HepG2 (cell line): Measurements from ENCODE around the gene NBPF4. TPM values are rescaled to one million over a fixed set of nuclear protein-coding genes. Genes with fewer than 3 reads are reported as not detected.

ENCODE experiments used
- ATAC-seq: fragments of 200-7000 bp; cut with Tn5 transposase; 3 replicates; pipeline ENCODE4 v1.9.1; 2020; ENCODE audit warnings: mild to moderate bottlenecking, moderate library complexity
- BruUV-seq: library from RNA; stranded (reverse); fragments of 400-500 nt; replicated peaks from 2 replicates; lab custom pipeline; 2021; lab: Mats Ljungman, UMichigan
- CTCF ChIA-PET: fragments of 300-600 bp; formaldehyde crosslinking; extraction: SDS; loops from one replicate; lab custom pipeline; 2021; ENCODE audit warnings: low total read pairs, inconsistent platforms, low intra/inter-chr PET ratio; lab: Yijun Ruan, JAX
- POLR2A ChIA-PET: fragments of 350-600 bp; sonication (Branson Sonifier 250); formaldehyde crosslinking; loops from one replicate; lab custom pipeline; 2020; ENCODE audit warnings: antibody characterized with exemption, inconsistent platforms; lab: Yijun Ruan, JAX
- DNase-seq: peaks from one replicate; pipeline ENCODE4 v3.0.0-alpha.2; 2015; ENCODE audit warnings: low spot score
- FAIRE-seq: peaks from 3 replicates; lab custom pipeline; 2011; peaks lifted over from hg19 to GRCh38; lab: Jason Lieb, UNC
- H2AFZ ChIP-seq: one replicate; pipeline ENCODE4 v1.6.1; 2011; ENCODE audit warnings: low read length, inconsistent platforms
- H3K27ac ChIP-seq: fragments of 300-600 bp; 3 replicates; pipeline ENCODE4 v1.8.0; 2011; ENCODE audit warnings: mixed run types, mild to moderate bottlenecking, mixed read lengths, low read length, inconsistent platforms; ENCODE audit not compliant: insufficient read depth; ENCODE audit errors: extremely low read length
- H3K27me3 ChIP-seq, 2 experiments: fragments of 200-600 bp in 1 of 2; 2 replicates in 1 of 2; 3 replicates in 1 of 2; pipeline versions ENCODE4 v1.6.0 to v1.8.0; 2011; ENCODE audit warnings: low read length in 2 of 2, mild to moderate bottlenecking in 2 of 2, moderate library complexity in 2 of 2, inconsistent platforms in 1 of 2; ENCODE audit not compliant: insufficient read depth in 2 of 2, control insufficient read depth in 1 of 2
- H3K36me3 ChIP-seq, 2 experiments: fragments of 200-600 bp in 1 of 2; replicated peaks in 1 of 2; 2 replicates in 1 of 2; 3 replicates in 1 of 2; pipeline versions ENCODE4 v1.5.1 to v1.8.0; 2011; ENCODE audit warnings: low read length in 2 of 2, inconsistent platforms in 1 of 2; ENCODE audit not compliant: insufficient read depth in 2 of 2, control insufficient read depth in 1 of 2
- H3K4me1 ChIP-seq: 2 replicates; pipeline ENCODE4 v1.5.1; 2012; ENCODE audit warnings: low read length, inconsistent platforms; ENCODE audit not compliant: insufficient read depth
- H3K4me2 ChIP-seq: 2 replicates; pipeline ENCODE4 v1.6.0; 2011; ENCODE audit warnings: low read depth, low read length, inconsistent platforms
- H3K4me3 ChIP-seq, 3 experiments: fragments of 200-600 bp in 1 of 3; sonication (generic), shearing (Covaris generic) in 1 of 3; replicated peaks in 1 of 3; 2 replicates each; pipeline ENCODE4 v1.5.1; 2011 to 2016; ENCODE audit warnings: low read length in 3 of 3, inconsistent platforms in 2 of 3, low read depth in 2 of 3, mild to moderate bottlenecking in 2 of 3, control low read depth in 1 of 3, mixed read lengths in 1 of 3; ENCODE audit not compliant: insufficient read depth in 1 of 3
- H3K79me2 ChIP-seq: one replicate; pipeline ENCODE4 v1.6.1; 2011; ENCODE audit warnings: low read length, inconsistent platforms; ENCODE audit not compliant: insufficient read depth
- H3K9ac ChIP-seq: 2 replicates; pipeline ENCODE4 v1.6.0; 2011; ENCODE audit warnings: mild to moderate bottlenecking, low read depth, low read length, inconsistent platforms; ENCODE audit not compliant: insufficient read depth
- H3K9me3 ChIP-seq: 2 replicates; pipeline ENCODE4 v1.5.1; 2012; ENCODE audit warnings: mild to moderate bottlenecking, low read length
- H4K20me1 ChIP-seq: 2 replicates; pipeline ENCODE4 v1.6.0; 2011; ENCODE audit warnings: inconsistent platforms, mild to moderate bottlenecking, low read length, moderate library complexity; ENCODE audit not compliant: insufficient read depth
- AFF4 ChIP-seq: sonication (generic); formaldehyde crosslinking; IDR thresholded peaks from 2 replicates; pipeline ENCODE4 v1.4.0; 2020; ENCODE audit warnings: missing genetic modification reagents
- ATF7-NPFF ChIP-seq: sonication (generic); formaldehyde crosslinking; IDR thresholded peaks from 2 replicates; pipeline ENCODE4 v1.8.1; 2023; ENCODE audit warnings: mild to moderate bottlenecking, low read depth, missing genetic modification reagents, moderate library complexity
- ATRX ChIP-seq: sonication (generic); formaldehyde crosslinking; IDR thresholded peaks from 2 replicates; pipeline ENCODE4 v1.4.0; 2020; ENCODE audit warnings: missing genetic modification reagents, borderline replicate concordance
- FOXK1 ChIP-seq: sonication (generic); formaldehyde crosslinking; IDR thresholded peaks from 2 replicates; pipeline ENCODE4 v1.4.0; 2020; ENCODE audit warnings: low read depth, missing genetic modification reagents, borderline replicate concordance
- HNRNPUL1 ChIP-seq: fragments of 200-400 bp; formaldehyde crosslinking; IDR thresholded peaks from 2 replicates; pipeline ENCODE4 v1.6.1; 2017; ENCODE audit warnings: low read depth, mild to moderate bottlenecking, low read length, moderate library complexity
- KLF9 ChIP-seq: IDR thresholded peaks from 2 replicates; pipeline ENCODE4 v1.6.1; 2016; ENCODE audit warnings: low read depth
- RARA ChIP-seq: IDR thresholded peaks from 2 replicates; pipeline ENCODE4 v1.6.1; 2016; ENCODE audit warnings: missing genetic modification reagents, missing compliant biosample characterization
- ZFX ChIP-seq: sonication (generic); formaldehyde crosslinking; IDR thresholded peaks from 2 replicates; pipeline ENCODE4 v1.4.0; 2020; ENCODE audit warnings: mild to moderate bottlenecking, low read depth, missing genetic modification reagents, moderate library complexity
- ZHX1 ChIP-seq: sonication (generic); formaldehyde crosslinking; IDR thresholded peaks from 2 replicates; pipeline ENCODE4 v1.8.1; 2022; ENCODE audit warnings: low read depth, mild to moderate bottlenecking, missing genetic modification reagents
- ZNF619 ChIP-seq: sonication (generic); formaldehyde crosslinking; IDR thresholded peaks from 2 replicates; pipeline ENCODE4 v1.4.0; 2020; ENCODE audit warnings: mild to moderate bottlenecking, missing genetic modification reagents
- WGBS: methylation state at CpG from one replicate; pipeline ENCODE4 v1.1.6; 2017; ENCODE audit warnings: low lambda C conversion rate; 5-methylcytosine and 5-hydroxymethylcytosine counted together
- in situ Hi-C: cut with HindIII; loops from 2 replicates; pipeline ENCODE4 v1.10.0; 2017; ENCODE audit warnings: low pct_unique_long_range_greater_than_20kb; ENCODE audit not compliant: extremely low pct_ligation_motif_present
- intact Hi-C: fragments of 100-400 bp; cut with micrococcal nuclease; formaldehyde crosslinking; loops from one replicate; pipeline ENCODE4 v1.10.0; 2022; ENCODE audit not compliant: unreplicated experiment
- polyA plus RNA-seq, 8 experiments: library from polyadenylated mRNA; depleted of rRNA in 3 of 8; stranded (reverse) in 7 of 8; unstranded in 1 of 8; fragments of >200 nt; fragmentation: Illumina TruSeq in 4 of 8; extraction: Trizol in 4 of 8; gene quantifications; 2 replicates each; pipeline versions ENCODE4 v1.2.1 to v1.2.3, GENCODE V29; 2011 to 2016; ENCODE audit warnings: low read depth in 4 of 8, missing spikeins in 1 of 8, mixed read lengths in 1 of 8; ENCODE audit not compliant: insufficient read depth in 1 of 8
- total RNA-seq, 5 experiments: library from RNA; depleted of rRNA; stranded (reverse); fragments of >200 nt; fragmentation: Illumina TruSeq; extraction: Trizol; gene quantifications; 2 replicates each; pipeline ENCODE4 v1.2.3, GENCODE V29; 2016; ENCODE audit warnings: low read depth in 1 of 5
- TF ChIP-seq, protein P1 (sequence below): sonication (generic); formaldehyde crosslinking; IDR thresholded peaks from 2 replicates; pipeline ENCODE4 v1.8.1; 2023; ENCODE audit warnings: missing genetic modification reagents, inconsistent platforms, borderline replicate concordance
- TF ChIP-seq, protein P2 (sequence below): sonication (generic); formaldehyde crosslinking; IDR thresholded peaks from 2 replicates; pipeline ENCODE4 v1.4.0; 2020; ENCODE audit warnings: mild to moderate bottlenecking, missing genetic modification reagents

NBPF4 gene
- total and polyA plus RNA-seq, 2 of the 13 experiments (the other 11 are each of a cell fraction or from before 2014, with no cell fraction given), result not detected

GRCh38 chr1:108211014-108211413 is 32.9 kb downstream of the NBPF4 start:
- H4K20me1 ChIP-seq, result no peaks in the 10 kb centered on the region
- CTCF ChIA-PET, result no interaction called here

More at GRCh38 chr1:108211014-108211413, 32.9 kb downstream of the NBPF4 start:
- FAIRE-seq (no peak), ATAC-seq (no peak), DNase-seq (no peak)
- Histone ChIP-seq H3K36me3 (no peaks in the 10 kb centered on the region), H3K79me2 (no peaks in the 10 kb centered on the region), H3K4me1 (peaks cover 6% of the 10 kb centered on the region; the same call in 1 of the 2 replicates), H3K27me3 (peaks cover 0 to 8% of the 10 kb centered on the region in 2 experiments; a peak in 1 of 5 replicates), H3K9me3 (no peaks in the 10 kb centered on the region), H3K27ac (no peak overlapping the region), H3K4me2 (no peak overlapping the region), H2AFZ (no peak overlapping the region), H3K4me3 (no peak overlapping the region), H3K9ac (no peak overlapping the region)
- in situ Hi-C loops (no loop called here), intact Hi-C loops (no loop called here)
- BruUV-seq, result no TSS peak
- WGBS, result 0% methylated on average over 1 of the region's 1 CpG
- TF ChIP-seq AFF4 (CRISPR knock-in tag), result no peak
- no peak for TF ChIP-seq HNRNPUL1
- no peak for TF ChIP-seq ZFX
- TF ChIP-seq ATF7-NPFF, result no peak
- TF ChIP-seq ATRX (CRISPR knock-in tag), result no peak
- no peak for TF ChIP-seq ZHX1 (CRISPR knock-in tag)
- no peak for TF ChIP-seq KLF9 (CRISPR knock-in tag)
- no peak for TF ChIP-seq RARA
- TF ChIP-seq, protein P1, sequence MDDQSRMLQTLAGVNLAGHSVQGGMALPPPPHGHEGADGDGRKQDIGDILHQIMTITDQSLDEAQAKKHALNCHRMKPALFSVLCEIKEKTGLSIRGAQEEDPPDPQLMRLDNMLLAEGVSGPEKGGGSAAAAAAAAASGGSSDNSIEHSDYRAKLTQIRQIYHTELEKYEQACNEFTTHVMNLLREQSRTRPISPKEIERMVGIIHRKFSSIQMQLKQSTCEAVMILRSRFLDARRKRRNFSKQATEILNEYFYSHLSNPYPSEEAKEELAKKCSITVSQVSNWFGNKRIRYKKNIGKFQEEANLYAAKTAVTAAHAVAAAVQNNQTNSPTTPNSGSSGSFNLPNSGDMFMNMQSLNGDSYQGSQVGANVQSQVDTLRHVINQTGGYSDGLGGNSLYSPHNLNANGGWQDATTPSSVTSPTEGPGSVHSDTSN (CRISPR knock-in tag), result no peak
- TF ChIP-seq ZNF619 (CRISPR knock-in tag), result no peak
- TF ChIP-seq FOXK1, result no peak
- TF ChIP-seq, protein P2, sequence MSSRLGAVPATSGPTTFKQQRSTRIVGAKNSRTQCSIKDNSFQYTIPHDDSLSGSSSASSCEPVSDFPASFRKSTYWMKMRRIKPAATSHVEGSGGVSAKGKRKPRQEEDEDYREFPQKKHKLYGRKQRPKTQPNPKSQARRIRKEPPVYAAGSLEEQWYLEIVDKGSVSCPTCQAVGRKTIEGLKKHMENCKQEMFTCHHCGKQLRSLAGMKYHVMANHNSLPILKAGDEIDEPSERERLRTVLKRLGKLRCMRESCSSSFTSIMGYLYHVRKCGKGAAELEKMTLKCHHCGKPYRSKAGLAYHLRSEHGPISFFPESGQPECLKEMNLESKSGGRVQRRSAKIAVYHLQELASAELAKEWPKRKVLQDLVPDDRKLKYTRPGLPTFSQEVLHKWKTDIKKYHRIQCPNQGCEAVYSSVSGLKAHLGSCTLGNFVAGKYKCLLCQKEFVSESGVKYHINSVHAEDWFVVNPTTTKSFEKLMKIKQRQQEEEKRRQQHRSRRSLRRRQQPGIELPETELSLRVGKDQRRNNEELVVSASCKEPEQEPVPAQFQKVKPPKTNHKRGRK (CRISPR knock-in tag), result no peak
- POLR2A ChIA-PET, result no interaction called here
